Measurements from ENCODE around the gene RSU1.
A peak's percentile ranks its signal among the peaks of the same experiment; 100 is the strongest.

Gene RSU1

GRCh38 chr10:16602104-16602775 is 215.0 kb downstream of the RSU1 start:
- ChIA-PET POLR2A (no interaction called here), CTCF (no interaction called here)
- no peak for DNase-seq (ENCODE audit: extremely low spot score)
- TF ChIP-seq, protein P1, sequence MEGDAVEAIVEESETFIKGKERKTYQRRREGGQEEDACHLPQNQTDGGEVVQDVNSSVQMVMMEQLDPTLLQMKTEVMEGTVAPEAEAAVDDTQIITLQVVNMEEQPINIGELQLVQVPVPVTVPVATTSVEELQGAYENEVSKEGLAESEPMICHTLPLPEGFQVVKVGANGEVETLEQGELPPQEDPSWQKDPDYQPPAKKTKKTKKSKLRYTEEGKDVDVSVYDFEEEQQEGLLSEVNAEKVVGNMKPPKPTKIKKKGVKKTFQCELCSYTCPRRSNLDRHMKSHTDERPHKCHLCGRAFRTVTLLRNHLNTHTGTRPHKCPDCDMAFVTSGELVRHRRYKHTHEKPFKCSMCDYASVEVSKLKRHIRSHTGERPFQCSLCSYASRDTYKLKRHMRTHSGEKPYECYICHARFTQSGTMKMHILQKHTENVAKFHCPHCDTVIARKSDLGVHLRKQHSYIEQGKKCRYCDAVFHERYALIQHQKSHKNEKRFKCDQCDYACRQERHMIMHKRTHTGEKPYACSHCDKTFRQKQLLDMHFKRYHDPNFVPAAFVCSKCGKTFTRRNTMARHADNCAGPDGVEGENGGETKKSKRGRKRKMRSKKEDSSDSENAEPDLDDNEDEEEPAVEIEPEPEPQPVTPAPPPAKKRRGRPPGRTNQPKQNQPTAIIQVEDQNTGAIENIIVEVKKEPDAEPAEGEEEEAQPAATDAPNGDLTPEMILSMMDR (IDR thresholded peaks at IDR 0.05; ENCODE audit: control extremely low read depth, extremely low read depth, low read depth, missing control alignments) = no peak

GRCh38 chr10:16599662-16600061 is 217.6 kb downstream of the RSU1 start:
- no peak for DNase-seq (ENCODE audit: extremely low spot score)
- ChIA-PET CTCF (interaction anchor here (1.6 kb wide), 1 partner anchor 14 kb away, joined by 5 read pairs; no protein-coding TSS in a partner anchor), POLR2A (no interaction called here)
- TF ChIP-seq, protein P1 (IDR thresholded peaks at IDR 0.05; ENCODE audit: control extremely low read depth, extremely low read depth, low read depth, missing control alignments) = no peak

GRCh38 chr10:16597656-16598055 is 219.6 kb downstream of the RSU1 start:
- no peak for DNase-seq (ENCODE audit: extremely low spot score)
- TF ChIP-seq, protein P1 (IDR thresholded peaks at IDR 0.05; ENCODE audit: control extremely low read depth, extremely low read depth, low read depth, missing control alignments) = no peak
- ChIA-PET CTCF (no interaction called here), POLR2A (interaction anchor here (0.6 kb wide), 1 partner anchor 50 kb away, joined by 3 read pairs; no protein-coding TSS in a partner anchor)

DNA sequence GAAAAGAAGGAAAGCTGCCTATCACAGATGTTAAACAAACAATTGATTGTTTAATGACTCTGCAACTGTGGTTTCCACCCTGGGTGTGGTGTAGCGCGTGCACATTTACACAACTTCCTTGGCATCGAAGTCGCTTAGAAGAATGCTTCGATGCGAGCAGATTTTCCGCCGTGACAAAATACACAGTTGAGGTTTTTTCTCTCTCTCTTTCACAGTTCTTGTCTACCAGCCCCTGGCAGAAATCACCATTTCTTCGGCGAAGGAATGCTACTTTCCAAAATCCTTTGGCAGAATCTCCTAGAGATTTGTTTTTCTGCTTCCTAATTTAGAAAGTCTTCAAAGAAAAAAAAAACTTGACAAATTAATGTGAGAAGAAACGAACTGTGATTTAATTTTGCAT is 224.8 kb downstream of the RSU1 start:
- TF ChIP-seq, protein P1 (IDR thresholded peaks at IDR 0.05; ENCODE audit: control extremely low read depth, extremely low read depth, low read depth, missing control alignments) = no peak
- ChIA-PET POLR2A (no interaction called here), CTCF (no interaction called here)
- no peak for DNase-seq (ENCODE audit: extremely low spot score)

GRCh38 chr10:16586358-16587138 is 230.7 kb downstream of the RSU1 start:
- ChIA-PET POLR2A (interaction anchor here (1.1 kb wide), 1 partner anchor 9 kb away, joined by 3 read pairs; no protein-coding TSS in a partner anchor), CTCF (interaction anchor here (2.1 to 3.3 kb wide), 2 partner anchors 10 to 41 kb away, joined by 5 to 13 read pairs; no protein-coding TSS in a partner anchor)
- DNase-seq (ENCODE audit: extremely low spot score) = peak; percentile 51
- TF ChIP-seq, protein P1 (IDR thresholded peaks at IDR 0.05; ENCODE audit: control extremely low read depth, extremely low read depth, low read depth, missing control alignments) = no peak

DNA sequence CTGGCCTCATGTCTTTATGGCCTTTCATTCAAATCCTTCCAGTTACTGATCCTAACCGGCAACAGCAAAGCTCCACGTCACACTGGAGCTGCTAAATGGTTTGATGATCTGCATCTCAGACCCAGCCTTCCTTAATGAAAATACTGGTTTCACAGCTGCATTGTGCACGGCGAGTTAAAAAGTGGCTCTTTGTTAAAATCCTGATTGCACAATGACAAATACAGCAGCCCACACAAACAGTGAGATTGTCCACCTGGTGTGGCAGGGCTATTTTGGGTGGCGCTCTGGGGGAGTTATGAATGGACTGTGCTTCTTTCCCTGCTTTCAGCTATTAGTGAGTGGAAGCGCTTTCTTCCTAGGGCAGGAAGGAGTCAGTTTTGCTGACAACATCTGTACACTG is 232.1 kb downstream of the RSU1 start:
- TF ChIP-seq, protein P1 (IDR thresholded peaks at IDR 0.05; ENCODE audit: control extremely low read depth, extremely low read depth, low read depth, missing control alignments) = no peak
- DNase-seq (ENCODE audit: extremely low spot score) = peak; percentile 26
- CTCF ChIA-PET = interaction anchor here (1.4 to 3.3 kb wide), 3 partner anchors 8 to 40 kb away, joined by 4 to 13 read pairs (median 5); no protein-coding TSS in a partner anchor
- POLR2A ChIA-PET = interaction anchor here (0.8 to 1.1 kb wide), 2 partner anchors 8 to 144 kb away, joined by 3 to 7 read pairs; no protein-coding TSS in a partner anchor
